ENCODE data around the gene ARFGEF2.

DNA sequence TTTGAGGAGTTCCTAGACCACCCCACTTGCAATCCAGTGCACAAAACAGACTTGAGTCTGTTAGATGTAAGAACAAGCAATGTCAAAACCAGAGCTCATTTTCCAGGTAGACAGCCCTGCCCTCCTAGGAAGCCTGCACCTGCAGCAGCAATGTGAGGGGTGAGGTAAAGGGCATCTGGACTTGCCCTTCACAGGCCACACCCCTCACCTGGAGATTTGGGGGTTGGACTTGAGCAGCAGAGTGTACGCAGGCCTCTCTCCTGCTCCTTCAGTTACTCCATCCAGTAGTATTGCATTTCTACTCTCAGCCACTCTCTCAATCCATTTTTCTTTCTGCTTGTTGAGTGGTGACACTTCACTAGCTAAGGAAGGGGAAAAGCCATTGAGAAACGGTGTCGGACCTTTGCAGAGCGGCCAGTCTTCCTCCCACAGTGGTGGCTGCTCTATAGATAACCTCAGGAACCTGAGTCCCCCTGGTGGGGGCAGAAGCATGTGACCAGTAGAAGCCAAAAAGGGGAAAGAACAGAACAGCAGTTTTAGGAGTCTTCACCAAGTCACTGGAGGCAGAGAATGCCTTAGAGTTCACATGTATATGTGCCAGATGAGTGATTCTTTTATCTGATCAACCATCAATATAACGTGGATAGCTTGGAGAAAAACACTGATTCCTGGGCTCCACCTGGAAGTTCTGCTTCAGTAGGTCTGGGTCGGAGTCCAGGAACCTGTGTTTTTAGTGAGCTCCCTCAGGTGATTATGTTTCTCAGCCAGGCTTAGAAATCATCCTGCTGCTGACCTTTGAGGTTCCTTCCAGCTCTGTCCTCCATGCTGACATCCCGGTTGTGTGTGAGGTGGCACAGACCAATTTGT, 28.0 kb downstream of the ARFGEF2 start:
- no peak for TF ChIP-seq HDGF (IDR thresholded peaks at IDR 0.05; ENCODE audit: borderline replicate concordance)
- no peak for TF ChIP-seq FOXK2 (IDR thresholded peaks at IDR 0.05)
- TF ChIP-seq ELF4 (IDR thresholded peaks at IDR 0.05), result no peak
- TF ChIP-seq BHLHE40 (IDR thresholded peaks at IDR 0.05; ENCODE audit: borderline replicate concordance), result no peak
- no peak for TF ChIP-seq NFRKB (IDR thresholded peaks at IDR 0.05)
- no peak for TF ChIP-seq FOXM1 (IDR thresholded peaks at IDR 0.05; ENCODE audit: borderline replicate concordance)
- no peak for TF ChIP-seq FOXA1 (IDR thresholded peaks at IDR 0.05)
- TF ChIP-seq ARNT (IDR thresholded peaks at IDR 0.05), result no peak
- no peak for TF ChIP-seq SP1 (IDR thresholded peaks at IDR 0.05)
- no peak for TF ChIP-seq SUZ12 (IDR thresholded peaks at IDR 0.05)
- TF ChIP-seq ZNF384 (IDR thresholded peaks at IDR 0.05), result no peak
- no peak for TF ChIP-seq TARDBP (IDR thresholded peaks at IDR 0.05)
- TF ChIP-seq L3MBTL2 (conservative IDR thresholded peaks at IDR 0.05), result no peak
- TF ChIP-seq, protein P1, sequence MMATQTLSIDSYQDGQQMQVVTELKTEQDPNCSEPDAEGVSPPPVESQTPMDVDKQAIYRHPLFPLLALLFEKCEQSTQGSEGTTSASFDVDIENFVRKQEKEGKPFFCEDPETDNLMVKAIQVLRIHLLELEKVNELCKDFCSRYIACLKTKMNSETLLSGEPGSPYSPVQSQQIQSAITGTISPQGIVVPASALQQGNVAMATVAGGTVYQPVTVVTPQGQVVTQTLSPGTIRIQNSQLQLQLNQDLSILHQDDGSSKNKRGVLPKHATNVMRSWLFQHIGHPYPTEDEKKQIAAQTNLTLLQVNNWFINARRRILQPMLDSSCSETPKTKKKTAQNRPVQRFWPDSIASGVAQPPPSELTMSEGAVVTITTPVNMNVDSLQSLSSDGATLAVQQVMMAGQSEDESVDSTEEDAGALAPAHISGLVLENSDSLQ (IDR thresholded peaks at IDR 0.05), result no peak

All from HEK293T (cell line).